Osteocyte (in vitro differentiated cells): ENCODE measurements around the gene DKC1. TPM values are rescaled to one million over a fixed set of nuclear protein-coding genes. Genes with fewer than 3 reads are reported as not detected.
A peak's percentile ranks its signal among the peaks of the same experiment; 100 is the strongest.

Experiments
- DNase-seq: peaks from one replicate; pipeline ENCODE4 v3.0.0; 2021; ENCODE audit warnings: mixed read lengths; ENCODE audit not compliant: unreplicated experiment; ENCODE audit errors: extremely low spot score
- H3K27ac Mint-ChIP-seq: one replicate; pipeline ENCODE4 v1.8.0; 2021; ENCODE audit warnings: mild to moderate bottlenecking, mixed read lengths; ENCODE audit not compliant: unreplicated experiment
- H3K27me3 Mint-ChIP-seq: one replicate; pipeline ENCODE4 v1.8.0; 2021; ENCODE audit warnings: mixed read lengths; ENCODE audit not compliant: unreplicated experiment
- H3K36me3 Mint-ChIP-seq: one replicate; pipeline ENCODE4 v1.8.0; 2021; ENCODE audit warnings: mixed read lengths; ENCODE audit not compliant: unreplicated experiment
- H3K4me1 Mint-ChIP-seq: one replicate; pipeline ENCODE4 v1.8.0; 2021; ENCODE audit warnings: mixed read lengths; ENCODE audit not compliant: unreplicated experiment
- H3K4me3 Mint-ChIP-seq: one replicate; pipeline ENCODE4 v1.8.0; 2021; ENCODE audit warnings: mild to moderate bottlenecking, moderate library complexity, mixed read lengths; ENCODE audit not compliant: unreplicated experiment
- H3K9me3 Mint-ChIP-seq: one replicate; pipeline ENCODE4 v1.8.0; 2021; ENCODE audit warnings: mixed read lengths; ENCODE audit not compliant: unreplicated experiment
- CTCF ChIP-seq: fragments of 200-600 bp; sonication (generic); IDR thresholded peaks from 2 replicates; pipeline ENCODE4 v1.5.0; 2021; ENCODE audit warnings: antibody characterized with exemption, mild to moderate bottlenecking, moderate library complexity
- total RNA-seq: library from RNA; stranded (reverse); gene quantifications from 2 replicates; pipeline ENCODE4 v1.2.1, GENCODE V29; 2021

DKC1 gene
- total RNA-seq, 1 donor from 2014 or later: 37.5 TPM

DNA sequence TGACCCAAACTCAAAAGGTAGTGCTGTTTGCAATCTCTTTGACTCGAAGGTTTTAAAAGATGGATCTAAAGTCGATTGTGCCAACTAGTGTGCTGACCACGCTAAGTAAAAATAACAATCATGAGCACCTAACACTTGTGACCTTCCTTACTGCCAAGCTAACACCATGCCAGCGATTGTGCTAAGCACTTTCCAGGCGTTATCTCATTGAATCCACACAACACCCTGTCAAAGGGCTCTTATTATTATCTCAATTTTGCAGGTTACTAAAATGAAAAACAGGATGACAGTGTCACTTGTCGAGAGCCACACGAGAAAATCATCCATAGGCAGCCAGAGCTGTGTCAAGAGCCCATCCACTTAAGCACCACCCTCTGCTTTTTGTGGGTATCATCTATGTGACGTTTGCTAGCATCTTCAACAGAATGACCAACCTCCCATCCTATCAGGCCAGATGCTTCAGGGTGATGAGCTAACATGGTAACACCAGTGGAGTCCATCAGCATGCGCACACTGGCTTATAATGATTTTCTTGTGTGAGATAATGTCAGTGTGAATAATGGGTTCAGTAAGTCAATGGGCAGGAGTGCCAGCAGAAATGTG lies 10.9 kb upstream of the DKC1 start:
- no peak for DNase-seq
- peaks cover 8% of the 10 kb centered on the region for H3K27me3 Mint-ChIP-seq

GRCh38 chrX:154758696-154759095 lies 4.0 kb upstream of the DKC1 start:
- Mint-ChIP-seq H3K27ac (no peak overlapping the region), H3K36me3 (no peaks in the 10 kb centered on the region), H3K4me3 (no peak overlapping the region), H3K9me3 (no peaks in the 10 kb centered on the region), H3K27me3 (no peaks in the 10 kb centered on the region), H3K4me1 (peaks cover 4% of the 10 kb centered on the region)
- no peak for DNase-seq
- TF ChIP-seq CTCF: no peak

More for the DNA sequence above, 10.9 kb upstream of the DKC1 start:
- no peaks in the 10 kb centered on the region for H3K9me3 Mint-ChIP-seq
- TF ChIP-seq CTCF: no peak
- H3K4me3 Mint-ChIP-seq: peak overlapping the region; percentile 65
- peaks cover 4% of the 10 kb centered on the region for H3K4me1 Mint-ChIP-seq
- H3K36me3 Mint-ChIP-seq: no peaks in the 10 kb centered on the region
- H3K27ac Mint-ChIP-seq: no peak overlapping the region

DNA sequence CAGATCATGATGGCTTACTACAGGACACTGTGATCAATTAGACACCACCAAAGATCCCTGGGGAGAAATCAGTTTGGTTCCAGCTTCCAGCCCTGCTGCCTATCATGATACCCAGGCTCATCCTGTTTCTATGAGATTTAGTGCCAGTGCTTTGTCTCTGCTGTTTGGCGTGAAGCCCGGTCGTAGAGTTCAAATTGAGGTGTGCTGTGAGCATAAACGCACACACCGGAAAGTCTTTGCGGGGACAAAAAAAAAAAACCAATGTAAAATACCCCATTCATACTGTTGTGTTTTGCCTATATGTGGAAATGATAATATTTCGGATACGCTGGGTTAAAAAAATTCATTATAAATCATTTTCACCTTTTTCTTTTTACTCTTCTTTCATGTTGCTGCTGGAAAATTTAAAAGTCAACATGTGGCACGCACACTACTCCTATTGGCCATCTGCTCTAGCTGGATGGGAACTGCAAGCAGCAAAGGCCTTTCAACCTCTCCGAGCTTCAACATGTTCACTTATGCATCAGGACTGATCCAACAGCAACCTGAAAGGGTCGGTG lies 607 bp upstream of the DKC1 start:
- TF ChIP-seq CTCF: no peak
- no peaks in the 10 kb centered on the region for H3K27me3 Mint-ChIP-seq
- H3K4me3 Mint-ChIP-seq: peak overlapping the region; percentile 86
- H3K27ac Mint-ChIP-seq: peak overlapping the region; percentile 83
- H3K36me3 Mint-ChIP-seq: peaks cover 5% of the 10 kb centered on the region
- DNase-seq: no peak
- peaks cover 10% of the 10 kb centered on the region for H3K4me1 Mint-ChIP-seq
- no peaks in the 10 kb centered on the region for H3K9me3 Mint-ChIP-seq

- Mint-ChIP-seq H3K4me1 (no peaks in the 10 kb centered on the region), H3K9me3 (peaks cover 15% of the 10 kb centered on the region), H3K4me3 (no peak overlapping the region), H3K27me3 (no peaks in the 10 kb centered on the region), H3K36me3 (peaks cover 38% of the 10 kb centered on the region), H3K27ac (no peak overlapping the region)
- no peak for TF ChIP-seq CTCF
- DNase-seq: no peak
Measured at GRCh38 chrX:154774622-154775021, 12.0 kb downstream of the DKC1 start.

- Mint-ChIP-seq H3K4me3 (no peak overlapping the region), H3K4me1 (no peaks in the 10 kb centered on the region), H3K27ac (no peak overlapping the region), H3K36me3 (peaks cover 36% of the 10 kb centered on the region), H3K27me3 (no peaks in the 10 kb centered on the region), H3K9me3 (peaks cover 15% of the 10 kb centered on the region)
- no peak for DNase-seq
- TF ChIP-seq CTCF: no peak
Measured at GRCh38 chrX:154775419-154776349, 13.0 kb downstream of the DKC1 start.
